Stimulated activated naive CD8-positive, alpha-beta T cell treated with anti-CD3 and anti-CD28 coated beads, Interleukin-15, Interleukin-2, amounts not matched to agents 100 ng/mL and 50 ng/mL, for 24 hours (primary cell): Measurements from ENCODE around the gene OR6S1.
A peak's percentile ranks its signal among the peaks of the same experiment; 100 is the strongest.
"Not testable (repeated sequence)": the region's sequence is repeated elsewhere in the genome, so short reads cannot be mapped to it uniquely, and the experiment has no call there.

ENCODE experiments used
- H3K27ac Mint-ChIP-seq: one replicate; pipeline ENCODE4 v1.8.0; 2021; ENCODE audit warnings: mild to moderate bottlenecking, mixed read lengths
- H3K27me3 Mint-ChIP-seq: one replicate; pipeline ENCODE4 v1.8.0; 2021; ENCODE audit warnings: mixed read lengths
- H3K36me3 Mint-ChIP-seq: one replicate; pipeline ENCODE4 v1.8.0; 2021; ENCODE audit warnings: low read depth, mixed read lengths
- H3K4me1 Mint-ChIP-seq: one replicate; pipeline ENCODE4 v1.8.0; 2021; ENCODE audit warnings: low read depth, mixed read lengths
- H3K4me3 Mint-ChIP-seq: one replicate; pipeline ENCODE4 v1.8.0; 2021; ENCODE audit warnings: mild to moderate bottlenecking, mixed read lengths
- H3K9me3 Mint-ChIP-seq: one replicate; pipeline ENCODE4 v1.8.0; 2021; ENCODE audit warnings: mixed read lengths

Gene OR6S1

GRCh38 chr14:20680843-20681347, 39.4 kb upstream of the OR6S1 start:
- H3K4me1 Mint-ChIP-seq: peaks cover 11% of the 10 kb centered on the region
- no peaks in the 10 kb centered on the region for H3K36me3 Mint-ChIP-seq
- H3K9me3 Mint-ChIP-seq: no peaks in the 10 kb centered on the region
- H3K27ac Mint-ChIP-seq: no peak overlapping the region
- H3K4me3 Mint-ChIP-seq: no peak overlapping the region
- H3K27me3 Mint-ChIP-seq: no peaks in the 10 kb centered on the region

GRCh38 chr14:20680363-20680762, 38.9 kb upstream of the OR6S1 start:
- Mint-ChIP-seq H3K4me1 (peaks cover 15% of the 10 kb centered on the region), H3K27me3 (no peaks in the 10 kb centered on the region), H3K4me3 (no peak overlapping the region), H3K9me3 (no peaks in the 10 kb centered on the region), H3K27ac (no peak overlapping the region), H3K36me3 (no peaks in the 10 kb centered on the region)

- H3K27ac Mint-ChIP-seq: no peak overlapping the region
- H3K4me3 Mint-ChIP-seq: no peak overlapping the region
- no peaks in the 10 kb centered on the region for H3K9me3 Mint-ChIP-seq
- no peaks in the 10 kb centered on the region for H3K36me3 Mint-ChIP-seq
- peaks cover 10% of the 10 kb centered on the region for H3K4me1 Mint-ChIP-seq
- H3K27me3 Mint-ChIP-seq: no peaks in the 10 kb centered on the region
Observed at GRCh38 chr14:20679907-20680306, 38.4 kb upstream of the OR6S1 start.

- H3K4me1 Mint-ChIP-seq: peaks cover 18% of the 10 kb centered on the region
- H3K27me3 Mint-ChIP-seq: no peaks in the 10 kb centered on the region
- no peaks in the 10 kb centered on the region for H3K9me3 Mint-ChIP-seq
- H3K4me3 Mint-ChIP-seq: no peak overlapping the region
- H3K36me3 Mint-ChIP-seq: no peaks in the 10 kb centered on the region
- no peak overlapping the region for H3K27ac Mint-ChIP-seq
Observed at GRCh38 chr14:20676072-20676471, 34.6 kb upstream of the OR6S1 start.

GRCh38 chr14:20675669-20676068, 34.2 kb upstream of the OR6S1 start:
- peaks cover 18% of the 10 kb centered on the region for H3K4me1 Mint-ChIP-seq
- H3K9me3 Mint-ChIP-seq: no peaks in the 10 kb centered on the region
- H3K27ac Mint-ChIP-seq: no peak overlapping the region
- no peaks in the 10 kb centered on the region for H3K36me3 Mint-ChIP-seq
- H3K27me3 Mint-ChIP-seq: no peaks in the 10 kb centered on the region
- H3K4me3 Mint-ChIP-seq: no peak overlapping the region

GRCh38 chr14:20671597-20672283, 30.2 kb upstream of the OR6S1 start:
- Mint-ChIP-seq H3K27me3 (no peaks in the 10 kb centered on the region), H3K4me1 (peaks cover 39% of the 10 kb centered on the region), H3K9me3 (no peaks in the 10 kb centered on the region), H3K36me3 (no peaks in the 10 kb centered on the region), H3K4me3 (no peak overlapping the region), H3K27ac (no peak overlapping the region)

GRCh38 chr14:20668969-20669368, 27.5 kb upstream of the OR6S1 start:
- Mint-ChIP-seq H3K27me3 (peaks cover 7% of the 10 kb centered on the region), H3K4me3 (no peak overlapping the region), H3K36me3 (no peaks in the 10 kb centered on the region), H3K9me3 (no peaks in the 10 kb centered on the region), H3K4me1 (peaks cover 40% of the 10 kb centered on the region), H3K27ac (no peak overlapping the region)

GRCh38 chr14:20667957-20668356, 26.5 kb upstream of the OR6S1 start:
- H3K9me3 Mint-ChIP-seq: no peaks in the 10 kb centered on the region
- peak overlapping the region; percentile 85 for H3K27ac Mint-ChIP-seq
- H3K27me3 Mint-ChIP-seq: peaks cover 7% of the 10 kb centered on the region
- no peaks in the 10 kb centered on the region for H3K36me3 Mint-ChIP-seq
- H3K4me1 Mint-ChIP-seq: peaks cover 50% of the 10 kb centered on the region
- peak overlapping the region; percentile 43 for H3K4me3 Mint-ChIP-seq

GRCh38 chr14:20666400-20666961, 25.0 kb upstream of the OR6S1 start:
- H3K4me3 Mint-ChIP-seq, H3K9me3 Mint-ChIP-seq, H3K27ac Mint-ChIP-seq, H3K36me3 Mint-ChIP-seq: not testable (repeated sequence)
- Mint-ChIP-seq H3K4me1 (peaks cover 48% of the 10 kb centered on the region), H3K27me3 (peaks cover 18% of the 10 kb centered on the region)

- Mint-ChIP-seq H3K9me3 (no peaks in the 10 kb centered on the region), H3K27ac (peak overlapping the region; percentile 85), H3K27me3 (peaks cover 37% of the 10 kb centered on the region), H3K36me3 (no peaks in the 10 kb centered on the region), H3K4me1 (peaks cover 39% of the 10 kb centered on the region), H3K4me3 (peak overlapping the region; percentile 82)
Observed at GRCh38 chr14:20662968-20663732, 21.7 kb upstream of the OR6S1 start.

GRCh38 chr14:20661197-20661596, 19.7 kb upstream of the OR6S1 start:
- no peaks in the 10 kb centered on the region for H3K9me3 Mint-ChIP-seq
- H3K4me1 Mint-ChIP-seq: peaks cover 32% of the 10 kb centered on the region
- H3K27me3 Mint-ChIP-seq: peaks cover 52% of the 10 kb centered on the region
- H3K27ac Mint-ChIP-seq: no peak overlapping the region
- no peaks in the 10 kb centered on the region for H3K36me3 Mint-ChIP-seq
- no peak overlapping the region for H3K4me3 Mint-ChIP-seq

- Mint-ChIP-seq H3K27me3 (peaks cover 65% of the 10 kb centered on the region), H3K27ac (no peak overlapping the region), H3K9me3 (no peaks in the 10 kb centered on the region), H3K4me3 (no peak overlapping the region), H3K36me3 (no peaks in the 10 kb centered on the region), H3K4me1 (peaks cover 26% of the 10 kb centered on the region)
Observed at GRCh38 chr14:20659813-20660395, 18.4 kb upstream of the OR6S1 start.

- Mint-ChIP-seq H3K4me1 (peaks cover 27% of the 10 kb centered on the region), H3K27me3 (peaks cover 63% of the 10 kb centered on the region), H3K36me3 (no peaks in the 10 kb centered on the region), H3K4me3 (no peak overlapping the region), H3K9me3 (no peaks in the 10 kb centered on the region), H3K27ac (no peak overlapping the region)
Observed at GRCh38 chr14:20659336-20659735, 17.8 kb upstream of the OR6S1 start.

- Mint-ChIP-seq H3K4me3 (no peak overlapping the region), H3K27me3 (peaks cover 72% of the 10 kb centered on the region), H3K27ac (no peak overlapping the region), H3K9me3 (no peaks in the 10 kb centered on the region), H3K4me1 (peaks cover 29% of the 10 kb centered on the region), H3K36me3 (no peaks in the 10 kb centered on the region)
Observed at GRCh38 chr14:20658246-20658645, 16.8 kb upstream of the OR6S1 start.
